CD4-positive, alpha-beta T cell treated with Interleukin-12 subunit alpha and Interleukin-12 subunit beta, for 1 hour (primary cell): ENCODE data around the gene HYOU1.
"Not testable (repeated sequence)": the region's sequence is repeated elsewhere in the genome, so short reads cannot be mapped to it uniquely, and the experiment has no call there.

Experiments used
- DNase-seq: peaks from one replicate; pipeline ENCODE4 v3.0.0-alpha.2; 2020

The HYOU1 gene

GRCh38 chr11:119057000-119057769, at the start of gene HYOU1:
TSS of gene HYOU1 (minus strand) at chr11:119057205. CDS start at chr11:119056160, 1,045 bp downstream.
- DNase-seq: peak; percentile 98

GRCh38 chr11:119103793-119104192, 46.8 kb upstream of the HYOU1 start:
- no peak for DNase-seq

- not testable (repeated sequence) for DNase-seq
These were observed 46.2 kb upstream of the HYOU1 start for GRCh38 chr11:119103161-119103664.

- peak; percentile 87 for DNase-seq
These were observed 44.9 kb upstream of the HYOU1 start, which contains the start of gene DPAGT1 for GRCh38 chr11:119101759-119102423. TSS of gene DPAGT1 (minus strand) at chr11:119101853. CDS start at chr11:119101655, 198 bp downstream.

- DNase-seq: no peak
These were observed 44.2 kb upstream of the HYOU1 start for GRCh38 chr11:119100994-119101758.

GRCh38 chr11:119100246-119100970, 43.4 kb upstream of the HYOU1 start:
- peak; percentile 28 for DNase-seq

GRCh38 chr11:119099711-119100110, 42.7 kb upstream of the HYOU1 start:
- no peak for DNase-seq

GRCh38 chr11:119095066-119095880, 38.3 kb upstream of the HYOU1 start:
- DNase-seq: peak; percentile 100

GRCh38 chr11:119094816-119095065, 37.7 kb upstream of the HYOU1 start:
- DNase-seq: peak; percentile 71

- peak; percentile 47 for DNase-seq
These were observed 37.2 kb upstream of the HYOU1 start for GRCh38 chr11:119093942-119094815.

GRCh38 chr11:119092880-119093842, 36.2 kb upstream of the HYOU1 start:
- no peak for DNase-seq

GRCh38 chr11:119091966-119092879, 35.2 kb upstream of the HYOU1 start:
- no peak for DNase-seq

GRCh38 chr11:119091178-119091577, 34.2 kb upstream of the HYOU1 start:
- no peak for DNase-seq

GRCh38 chr11:119089319-119089718, 32.3 kb upstream of the HYOU1 start:
- DNase-seq: no peak

- no peak for DNase-seq
These were observed 31.4 kb upstream of the HYOU1 start for GRCh38 chr11:119088406-119088805.

GRCh38 chr11:119087747-119088241, 30.8 kb upstream of the HYOU1 start:
- DNase-seq: no peak

- DNase-seq: no peak
These were observed 30.1 kb upstream of the HYOU1 start for GRCh38 chr11:119087123-119087522.

GRCh38 chr11:119085437-119085847, 28.4 kb upstream of the HYOU1 start:
- no peak for DNase-seq
